BLaER1 (cell line): ENCODE data around the gene TNIK.

ENCODE experiments used
- H3K27ac ChIP-seq: shearing (Covaris generic); formaldehyde crosslinking; 2 replicates; pipeline ENCODE4 v1.8.1; 2022
- H3K27me3 ChIP-seq: shearing (Covaris generic); formaldehyde crosslinking; 2 replicates; pipeline ENCODE4 v1.8.1; 2022
- H3K36me3 ChIP-seq: shearing (Covaris generic); formaldehyde crosslinking; 2 replicates; pipeline ENCODE4 v1.8.1; 2022
- H3K4me1 ChIP-seq: shearing (Covaris generic); formaldehyde crosslinking; 2 replicates; pipeline ENCODE4 v1.8.1; 2022
- H3K4me2 ChIP-seq: shearing (Covaris generic); formaldehyde crosslinking; 2 replicates; pipeline ENCODE4 v1.8.1; 2022
- H3K4me3 ChIP-seq: shearing (Covaris generic); formaldehyde crosslinking; 2 replicates; pipeline ENCODE4 v1.8.1; 2022
- H3K9ac ChIP-seq: shearing (Covaris generic); formaldehyde crosslinking; 2 replicates; pipeline ENCODE4 v1.8.1; 2022
- H3K9me3 ChIP-seq: shearing (Covaris generic); formaldehyde crosslinking; 2 replicates; pipeline ENCODE4 v1.8.1; 2022
- H4K20me1 ChIP-seq: shearing (Covaris generic); formaldehyde crosslinking; 2 replicates; pipeline ENCODE4 v1.8.1; 2022
- Cebpa-rat ChIP-seq: shearing (Covaris generic); IDR thresholded peaks from 2 replicates; pipeline ENCODE4 v1.8.1; 2022

The TNIK gene

GRCh38 chr3:171150945-171151344, 309.3 kb downstream of the TNIK start:
- no peaks in the 10 kb centered on the region for H3K27me3 ChIP-seq
- no peak overlapping the region for H3K9ac ChIP-seq
- TF ChIP-seq Cebpa-rat: no peak
- H3K4me3 ChIP-seq: no peak overlapping the region
- no peak overlapping the region for H3K4me2 ChIP-seq
- H4K20me1 ChIP-seq: no peaks in the 10 kb centered on the region
- H3K27ac ChIP-seq: no peak overlapping the region
- no peaks in the 10 kb centered on the region for H3K36me3 ChIP-seq
- H3K4me1 ChIP-seq: no peaks in the 10 kb centered on the region
- no peaks in the 10 kb centered on the region for H3K9me3 ChIP-seq

DNA sequence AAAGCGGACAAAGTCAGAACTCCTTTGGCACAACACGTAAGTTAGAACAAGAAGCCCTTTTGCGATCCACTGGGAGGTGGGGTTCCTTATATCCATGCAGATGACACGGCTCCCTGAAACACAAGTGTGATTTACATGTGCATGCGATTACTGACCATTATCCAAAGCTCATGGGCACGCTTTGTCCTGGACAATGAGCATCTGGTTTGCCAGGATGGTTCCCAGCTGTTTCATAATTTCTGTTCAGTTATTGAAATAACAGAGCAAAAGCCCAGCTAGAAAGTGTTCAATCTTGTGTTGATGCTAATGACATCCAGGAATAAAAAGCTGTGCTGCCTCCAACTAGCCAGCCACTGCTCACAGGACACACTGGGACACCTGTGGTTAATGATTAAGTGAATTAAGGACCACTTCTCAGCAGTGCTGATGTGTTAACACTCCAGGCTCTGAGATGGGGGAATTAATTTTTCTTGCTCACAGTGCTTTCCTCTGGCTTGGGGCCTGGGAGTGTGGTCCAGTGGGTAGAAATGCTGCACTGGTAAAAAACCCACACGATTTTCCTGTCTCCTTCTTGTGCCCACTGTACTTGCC, 310.6 kb downstream of the TNIK start:
- H3K4me1 ChIP-seq: no peaks in the 10 kb centered on the region
- TF ChIP-seq Cebpa-rat: no peak
- H3K4me3 ChIP-seq: no peak overlapping the region
- no peak overlapping the region for H3K9ac ChIP-seq
- H3K9me3 ChIP-seq: no peaks in the 10 kb centered on the region
- no peaks in the 10 kb centered on the region for H3K36me3 ChIP-seq
- H4K20me1 ChIP-seq: no peaks in the 10 kb centered on the region
- H3K27ac ChIP-seq: no peak overlapping the region
- no peaks in the 10 kb centered on the region for H3K27me3 ChIP-seq
- no peak overlapping the region for H3K4me2 ChIP-seq

DNA sequence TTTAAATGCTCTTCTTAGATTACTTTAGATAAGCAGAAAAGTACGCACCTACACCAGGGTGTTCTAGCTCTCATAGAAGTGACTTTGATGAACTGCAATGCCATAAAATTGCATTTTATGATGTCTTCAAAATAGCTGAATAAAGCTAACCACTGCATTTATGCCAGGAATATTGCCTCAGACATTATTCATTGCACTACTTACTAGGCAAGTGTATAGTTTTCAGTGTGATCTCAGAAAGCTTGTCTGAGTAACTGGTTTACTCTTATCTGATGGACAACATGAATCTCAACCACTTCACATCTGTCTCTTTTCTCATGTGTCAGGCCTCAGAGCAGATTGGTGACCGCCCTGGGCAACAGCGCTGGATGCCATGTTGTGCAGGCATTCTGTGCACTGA, 314.4 kb downstream of the TNIK start:
- Histone ChIP-seq H3K27ac (no peak overlapping the region), H3K36me3 (no peaks in the 10 kb centered on the region), H3K4me3 (no peak overlapping the region), H3K4me1 (no peaks in the 10 kb centered on the region), H4K20me1 (no peaks in the 10 kb centered on the region), H3K9ac (no peak overlapping the region), H3K27me3 (no peaks in the 10 kb centered on the region), H3K9me3 (no peaks in the 10 kb centered on the region), H3K4me2 (no peak overlapping the region)
- no peak for TF ChIP-seq Cebpa-rat

- no peak for TF ChIP-seq Cebpa-rat
- H3K4me1 ChIP-seq: no peaks in the 10 kb centered on the region
- no peaks in the 10 kb centered on the region for H4K20me1 ChIP-seq
- H3K9ac ChIP-seq: no peak overlapping the region
- H3K27ac ChIP-seq: no peak overlapping the region
- no peaks in the 10 kb centered on the region for H3K9me3 ChIP-seq
- H3K4me3 ChIP-seq: no peak overlapping the region
- no peak overlapping the region for H3K4me2 ChIP-seq
- no peaks in the 10 kb centered on the region for H3K27me3 ChIP-seq
- H3K36me3 ChIP-seq: no peaks in the 10 kb centered on the region
These were observed 317.2 kb downstream of the TNIK start for GRCh38 chr3:171142985-171143384.

DNA sequence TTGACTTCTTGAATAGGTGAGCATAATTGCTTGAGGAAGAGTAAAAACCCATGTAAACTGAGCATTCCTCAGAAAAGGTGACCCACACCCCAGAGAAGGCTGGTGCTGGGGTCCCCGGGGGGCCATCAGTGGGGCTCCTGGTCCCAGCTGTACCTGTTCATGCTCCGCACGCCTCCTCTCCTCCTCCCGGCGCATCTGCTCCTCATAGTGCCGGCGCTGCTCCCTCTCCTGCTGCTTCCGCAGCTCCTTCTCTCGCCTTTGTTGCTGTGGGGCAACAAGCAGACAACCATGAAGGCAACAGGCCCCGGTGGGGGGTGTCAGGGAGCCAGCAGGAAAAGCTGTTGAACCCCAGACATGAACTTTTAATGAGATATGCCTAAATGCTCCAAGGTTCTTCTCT, 320.0 kb downstream of the TNIK start:
- Histone ChIP-seq H3K36me3 (no peaks in the 10 kb centered on the region), H3K9me3 (no peaks in the 10 kb centered on the region), H3K4me2 (no peak overlapping the region), H3K9ac (no peak overlapping the region), H4K20me1 (no peaks in the 10 kb centered on the region), H3K27me3 (no peaks in the 10 kb centered on the region), H3K27ac (no peak overlapping the region), H3K4me1 (no peaks in the 10 kb centered on the region), H3K4me3 (no peak overlapping the region)
- no peak for TF ChIP-seq Cebpa-rat

- Histone ChIP-seq H3K27me3 (no peaks in the 10 kb centered on the region), H3K9ac (no peak overlapping the region), H3K27ac (no peak overlapping the region), H3K36me3 (no peaks in the 10 kb centered on the region), H3K9me3 (no peaks in the 10 kb centered on the region), H3K4me3 (no peak overlapping the region), H3K4me2 (no peak overlapping the region), H4K20me1 (no peaks in the 10 kb centered on the region), H3K4me1 (no peaks in the 10 kb centered on the region)
- TF ChIP-seq Cebpa-rat: no peak
These were observed 322.2 kb downstream of the TNIK start for GRCh38 chr3:171138027-171138426.

GRCh38 chr3:171135549-171135948, 324.7 kb downstream of the TNIK start:
- H3K4me2 ChIP-seq: no peak overlapping the region
- no peak overlapping the region for H3K4me3 ChIP-seq
- H3K27ac ChIP-seq: no peak overlapping the region
- no peaks in the 10 kb centered on the region for H3K27me3 ChIP-seq
- H3K9me3 ChIP-seq: no peaks in the 10 kb centered on the region
- H3K4me1 ChIP-seq: no peaks in the 10 kb centered on the region
- H4K20me1 ChIP-seq: no peaks in the 10 kb centered on the region
- H3K9ac ChIP-seq: no peak overlapping the region
- TF ChIP-seq Cebpa-rat: no peak
- no peaks in the 10 kb centered on the region for H3K36me3 ChIP-seq

DNA sequence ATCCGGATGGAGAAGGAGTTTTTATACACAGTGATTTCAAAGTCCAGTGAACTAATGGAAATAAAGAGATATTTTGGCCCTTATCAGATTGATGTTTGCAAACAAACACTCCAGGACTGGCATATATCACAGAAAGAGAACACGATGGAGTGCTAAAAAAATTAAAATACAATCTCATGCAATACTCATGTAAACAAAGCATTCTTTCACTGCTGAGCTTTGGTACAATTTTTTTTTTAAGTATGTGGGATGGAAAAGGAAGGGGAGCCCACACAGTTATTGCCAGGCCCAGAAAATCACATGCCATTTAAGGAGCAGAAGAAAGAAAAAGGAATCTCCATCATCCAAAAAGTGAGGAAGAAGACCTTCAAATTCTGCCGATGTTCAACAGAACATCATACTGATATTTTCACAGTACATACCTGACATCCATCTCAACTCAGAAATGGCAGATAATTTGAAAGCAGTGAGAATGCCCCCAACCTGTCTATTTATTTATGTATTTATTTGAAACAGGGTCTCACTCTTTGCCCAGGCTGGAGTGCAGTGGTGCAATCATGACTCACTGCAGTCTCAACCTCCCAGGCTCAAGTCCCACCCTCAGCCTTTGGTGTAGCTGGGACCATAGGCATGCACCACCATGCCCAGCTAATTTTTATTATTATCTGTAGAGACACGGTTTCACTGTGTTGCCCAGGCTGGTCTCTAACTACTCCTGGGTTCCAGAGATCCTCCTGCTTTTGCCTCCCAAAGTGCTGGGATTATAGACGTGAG, 326.2 kb downstream of the TNIK start:
- Histone ChIP-seq H4K20me1 (no peaks in the 10 kb centered on the region), H3K4me3 (no peak overlapping the region), H3K9ac (no peak overlapping the region), H3K27me3 (no peaks in the 10 kb centered on the region), H3K9me3 (no peaks in the 10 kb centered on the region), H3K4me2 (no peak overlapping the region), H3K4me1 (no peaks in the 10 kb centered on the region), H3K27ac (no peak overlapping the region), H3K36me3 (no peaks in the 10 kb centered on the region)
- TF ChIP-seq Cebpa-rat: no peak

GRCh38 chr3:171133337-171133736, 326.9 kb downstream of the TNIK start:
- no peak for TF ChIP-seq Cebpa-rat
- Histone ChIP-seq H4K20me1 (no peaks in the 10 kb centered on the region), H3K4me1 (no peaks in the 10 kb centered on the region), H3K9ac (no peak overlapping the region), H3K27me3 (no peaks in the 10 kb centered on the region), H3K4me2 (no peak overlapping the region), H3K36me3 (no peaks in the 10 kb centered on the region), H3K9me3 (no peaks in the 10 kb centered on the region), H3K4me3 (no peak overlapping the region), H3K27ac (no peak overlapping the region)

GRCh38 chr3:171132873-171133272, 327.3 kb downstream of the TNIK start:
- Histone ChIP-seq H3K4me1 (no peaks in the 10 kb centered on the region), H4K20me1 (no peaks in the 10 kb centered on the region), H3K27me3 (no peaks in the 10 kb centered on the region), H3K4me2 (no peak overlapping the region), H3K9me3 (no peaks in the 10 kb centered on the region), H3K36me3 (no peaks in the 10 kb centered on the region), H3K4me3 (no peak overlapping the region), H3K27ac (no peak overlapping the region), H3K9ac (no peak overlapping the region)
- no peak for TF ChIP-seq Cebpa-rat
